Stimulated activated CD4-positive, alpha-beta T cell treated with anti-CD3 and anti-CD28 coated beads, Interleukin-2, amount 100 ng/mL, for 4 hours (primary cell): ENCODE measurements around the gene RPAP2.
"Not testable (repeated sequence)": the region's sequence is repeated elsewhere in the genome, so short reads cannot be mapped to it uniquely, and the experiment has no call there.

ENCODE experiments used
- DNase-seq: peaks from one replicate; pipeline ENCODE4 v3.0.0-alpha.2; 2020; ENCODE audit warnings: low read depth

The RPAP2 gene

DNA sequence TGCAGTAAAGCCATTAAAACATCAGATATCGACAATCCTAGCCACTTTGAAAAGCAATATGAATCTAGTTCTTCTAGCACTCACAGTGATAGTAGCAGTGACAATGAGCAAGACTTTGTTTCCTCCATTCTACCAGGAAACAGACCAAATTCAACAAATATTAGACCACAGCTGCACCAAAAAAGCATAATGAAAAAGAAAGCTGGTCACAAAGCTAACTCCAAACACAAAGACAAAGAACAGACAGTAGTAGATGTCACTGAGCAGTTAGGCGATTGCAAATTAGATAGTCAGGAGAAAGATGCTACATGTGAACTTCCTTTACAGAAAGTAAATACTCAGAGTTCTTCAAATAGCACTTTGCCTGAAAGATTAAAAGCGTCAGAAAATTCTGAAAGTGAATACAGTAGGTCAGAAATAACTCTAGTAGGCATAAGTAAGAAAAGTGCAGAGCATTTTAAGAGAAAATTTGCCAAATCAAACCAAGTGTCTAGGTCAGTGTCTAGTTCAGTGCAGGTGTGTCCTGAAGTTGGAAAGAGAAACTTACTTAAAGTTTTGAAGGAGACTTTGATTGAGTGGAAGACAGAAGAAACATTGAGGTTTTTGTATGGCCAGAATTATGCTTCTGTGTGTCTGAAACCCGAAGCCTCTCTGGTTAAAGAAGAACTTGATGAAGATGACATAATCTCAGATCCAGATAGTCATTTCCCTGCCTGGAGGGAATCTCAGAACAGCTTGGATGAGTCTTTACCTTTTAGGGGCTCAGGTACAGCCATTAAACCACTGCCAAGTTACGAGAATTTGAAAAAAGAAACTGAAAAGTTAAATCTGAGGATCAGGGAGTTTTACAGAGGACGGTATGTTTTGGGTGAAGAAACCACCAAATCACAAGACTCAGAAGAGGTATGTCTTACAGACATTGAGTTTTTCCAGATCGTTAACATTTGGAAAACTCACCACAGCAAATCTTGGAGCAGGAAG, 24.9 kb downstream of the RPAP2 start:
- DNase-seq, result no peak

DNA sequence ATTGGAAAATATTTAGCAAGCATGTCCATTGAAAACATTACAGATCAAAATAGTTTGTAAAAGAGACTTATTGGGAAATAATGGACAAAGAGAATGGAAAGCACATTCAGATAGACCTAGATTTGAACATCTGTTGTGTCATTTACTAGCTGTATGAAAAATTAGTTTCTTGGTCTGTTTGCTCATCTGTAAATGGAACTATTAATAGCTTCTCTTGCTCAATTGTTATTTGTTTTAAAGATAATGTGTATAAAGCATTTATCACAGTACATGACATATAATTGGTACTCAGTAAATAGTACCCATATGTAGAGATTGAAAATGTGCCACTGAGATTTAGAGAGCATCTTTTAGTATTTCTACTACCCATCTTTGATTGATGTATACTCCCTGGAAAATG, 25.9 kb downstream of the RPAP2 start:
- no peak for DNase-seq

DNA sequence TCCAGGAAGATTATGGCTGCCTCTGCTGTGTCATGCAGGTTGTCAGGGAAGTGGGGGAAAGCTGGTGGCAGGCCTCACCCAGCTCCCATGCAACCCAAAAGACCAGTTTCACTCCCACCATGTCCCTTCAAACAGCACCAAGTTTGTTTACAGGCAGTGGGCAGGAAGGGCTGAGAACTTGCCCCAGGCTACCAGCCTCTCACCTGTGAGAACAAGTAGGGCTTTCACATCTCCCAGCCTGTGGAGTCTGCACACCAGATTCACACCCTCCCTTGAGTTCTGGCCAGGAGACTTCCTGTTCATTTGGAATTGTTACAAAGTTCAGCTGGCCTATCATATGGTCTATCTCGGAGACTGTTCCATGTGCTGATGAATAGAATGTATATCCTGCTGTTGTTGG, 27.8 kb downstream of the RPAP2 start:
- no peak for DNase-seq

- DNase-seq, result no peak
Measured at GRCh38 chr1:92327794-92328193, 28.9 kb downstream of the RPAP2 start.

GRCh38 chr1:92329347-92330129, 30.7 kb downstream of the RPAP2 start:
- no peak for DNase-seq

- no peak for DNase-seq
Measured at GRCh38 chr1:92333668-92334067, 34.8 kb downstream of the RPAP2 start.

DNA sequence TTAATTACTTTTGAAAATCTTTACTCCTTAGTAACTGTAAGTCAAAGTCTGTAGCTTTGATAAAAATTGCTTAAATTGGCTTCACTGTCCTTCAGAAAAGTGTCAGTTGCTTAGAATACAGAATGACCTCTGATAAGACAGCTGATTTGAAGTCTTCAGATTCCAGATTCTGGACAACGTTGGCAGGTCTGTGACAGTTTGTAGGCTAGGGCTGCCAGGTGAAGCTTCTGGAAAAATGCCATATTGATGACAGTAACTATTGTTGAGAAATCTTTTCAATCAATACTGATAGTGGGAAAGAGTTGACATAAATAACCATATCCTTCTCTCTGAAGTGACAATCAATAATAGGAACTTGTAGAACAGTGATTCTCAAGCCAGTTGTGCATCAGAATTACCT, 41.3 kb downstream of the RPAP2 start:
- no peak for DNase-seq

GRCh38 chr1:92342401-92342800, 43.5 kb downstream of the RPAP2 start:
- no peak for DNase-seq

DNA sequence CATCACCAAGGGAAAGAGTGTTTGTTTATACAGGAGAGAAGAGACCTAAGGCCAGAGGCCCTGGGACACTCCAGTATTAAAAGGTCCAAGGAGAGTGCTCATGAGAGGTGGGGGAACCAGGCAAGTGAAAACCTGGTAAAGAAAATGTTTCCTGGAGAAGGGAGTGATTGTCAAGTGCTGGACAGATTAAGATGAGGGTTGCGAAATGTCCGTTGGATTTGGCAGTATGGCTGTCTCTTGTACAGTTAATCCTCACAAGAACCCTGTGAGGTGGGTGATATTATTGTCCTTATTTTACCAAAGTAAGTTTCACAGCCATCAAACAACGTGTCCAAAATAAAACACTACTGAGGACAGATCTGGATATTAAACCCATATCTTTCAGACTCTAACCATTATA, 44.2 kb downstream of the RPAP2 start:
- DNase-seq, result no peak

DNA sequence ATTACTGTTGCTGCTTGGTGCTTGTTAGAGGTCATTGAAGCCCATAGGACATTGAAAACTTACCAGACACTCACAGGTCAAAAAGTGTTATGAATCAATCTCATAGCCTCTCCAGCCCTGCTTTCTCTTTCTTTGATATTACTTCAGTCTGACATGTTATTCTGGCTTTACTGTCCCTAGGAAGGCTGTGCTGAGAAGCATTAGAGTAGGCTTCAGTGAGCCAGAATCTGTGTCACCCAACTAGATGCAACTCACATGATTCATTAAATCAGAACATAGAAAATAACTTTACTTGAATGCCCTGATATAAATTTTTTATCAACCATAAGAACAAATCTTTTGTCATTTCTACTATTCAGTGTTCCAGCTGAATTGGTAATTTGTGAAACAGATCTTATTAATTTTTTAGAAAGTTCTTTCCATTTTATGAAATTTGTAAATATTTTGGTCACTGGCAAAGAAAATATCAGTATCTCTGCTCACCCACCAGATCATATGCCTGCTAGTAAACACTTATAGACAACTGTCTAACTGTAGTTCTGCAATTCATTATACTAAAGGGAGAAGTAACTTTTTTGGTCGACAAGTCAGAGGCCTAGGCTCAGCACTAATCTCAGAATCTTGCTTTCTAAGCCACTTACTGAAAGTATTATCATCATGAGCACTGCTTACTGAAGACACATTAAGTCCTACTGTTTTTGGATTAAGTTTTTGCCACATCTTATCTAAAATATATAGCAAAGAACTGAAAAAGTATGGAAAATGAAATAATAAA, 48.2 kb downstream of the RPAP2 start:
- no peak for DNase-seq

GRCh38 chr1:92352856-92353255, 54.0 kb downstream of the RPAP2 start:
- DNase-seq, result no peak

GRCh38 chr1:92354259-92354658, 55.4 kb downstream of the RPAP2 start:
- DNase-seq, result no peak

- DNase-seq, result no peak
Measured at GRCh38 chr1:92356956-92357355, 58.1 kb downstream of the RPAP2 start.

DNA sequence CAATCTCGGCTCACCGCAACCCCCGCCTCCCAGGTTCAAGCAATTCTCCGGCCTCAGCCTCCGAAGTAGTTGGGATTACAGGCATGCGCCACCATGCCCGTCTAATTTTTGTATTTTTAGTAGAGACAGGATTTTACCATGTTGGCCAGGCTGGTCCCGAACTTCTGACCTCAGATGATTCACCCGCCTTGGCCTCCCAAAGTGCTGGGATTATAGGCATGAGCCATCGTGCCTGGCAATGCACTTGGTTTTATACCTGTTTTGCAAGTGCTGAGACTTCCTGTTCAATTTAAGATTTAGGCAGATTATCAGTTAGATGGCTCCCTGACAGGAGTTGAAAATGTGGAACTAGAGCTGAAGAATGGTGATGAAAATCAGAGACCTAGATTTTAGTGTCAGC, 60.5 kb downstream of the RPAP2 start:
- DNase-seq, result not testable (repeated sequence)

GRCh38 chr1:92359986-92360385, 61.1 kb downstream of the RPAP2 start:
- no peak for DNase-seq

GRCh38 chr1:92362970-92363369, 64.1 kb downstream of the RPAP2 start:
- no peak for DNase-seq

- DNase-seq, result no peak
Measured at GRCh38 chr1:92363401-92363800, 64.5 kb downstream of the RPAP2 start.

DNA sequence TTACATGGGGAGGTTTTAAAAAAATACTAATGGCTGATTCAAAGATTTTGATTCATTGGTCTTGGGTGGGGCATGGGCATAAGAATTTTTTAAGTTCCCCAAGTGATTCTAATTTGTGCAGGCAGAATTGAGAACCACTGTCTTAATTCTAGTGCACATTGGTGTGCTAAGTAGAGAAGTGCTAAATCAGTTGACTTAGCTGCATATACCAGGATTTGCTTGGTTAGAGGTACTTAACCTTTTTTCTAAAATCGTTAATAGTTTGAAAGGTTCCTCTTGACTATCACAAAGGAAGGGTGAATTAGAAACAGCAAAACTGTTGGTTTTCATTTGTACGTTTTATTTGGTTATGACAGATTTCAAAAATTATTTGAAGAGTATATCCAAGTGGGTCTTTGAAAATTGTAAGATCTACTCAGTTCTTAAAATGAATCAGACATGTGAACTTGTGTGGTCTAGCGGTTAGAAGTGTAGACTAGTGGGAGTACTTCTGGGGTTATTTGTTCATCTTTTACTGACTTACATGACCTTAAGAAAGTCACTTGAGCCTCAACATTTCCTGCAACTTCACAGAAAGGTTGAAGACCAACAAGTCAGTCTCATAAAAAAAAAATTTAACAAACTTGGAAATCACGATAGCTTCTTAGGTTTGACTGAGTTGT, 66.7 kb downstream of the RPAP2 start:
- DNase-seq, result no peak

DNA sequence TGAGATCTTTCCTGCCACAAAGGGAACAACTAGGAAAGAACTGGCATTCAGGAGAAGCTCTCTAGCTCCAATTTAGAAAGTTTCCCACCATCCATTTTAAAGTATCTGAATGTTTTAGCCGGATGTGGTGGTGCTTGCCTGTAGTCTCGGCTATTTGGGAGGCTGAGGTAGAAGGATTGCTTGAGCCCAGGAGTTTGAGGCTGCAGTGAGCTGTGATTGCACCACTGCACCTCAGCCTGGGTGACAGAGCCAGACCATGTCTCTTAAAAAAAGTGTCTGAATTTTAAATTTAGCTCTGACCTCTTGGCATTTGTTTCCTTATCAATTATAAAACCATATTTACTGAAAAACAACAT, 67.2 kb downstream of the RPAP2 start:
- DNase-seq, result no peak

- no peak for DNase-seq
Measured at GRCh38 chr1:92367496-92367895, 68.6 kb downstream of the RPAP2 start.

GRCh38 chr1:92372164-92372563, 73.3 kb downstream of the RPAP2 start:
- no peak for DNase-seq

DNA sequence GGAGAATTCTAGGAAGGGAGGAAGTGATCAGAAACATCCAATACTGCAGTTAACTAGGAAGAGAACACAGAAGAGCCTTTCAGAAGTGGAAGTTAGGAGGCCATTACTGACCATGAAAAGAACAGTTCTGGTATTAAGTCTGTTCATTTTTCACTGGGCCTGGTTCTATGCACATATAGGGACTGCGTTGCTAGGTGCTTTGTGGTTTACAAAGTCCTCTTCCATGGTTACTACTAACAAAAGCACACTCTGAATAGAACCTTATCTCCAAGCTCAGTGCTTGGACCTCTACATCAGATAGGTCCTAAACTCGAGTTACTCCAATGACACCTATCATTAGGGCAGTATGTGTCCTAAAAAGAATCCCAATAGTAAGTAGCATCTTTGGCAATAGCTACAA, 75.4 kb downstream of the RPAP2 start:
- no peak for DNase-seq
